A172 (cell line): ENCODE results near the gene GRK1. TPM values are rescaled to one million over a fixed set of nuclear protein-coding genes. Genes with fewer than 3 reads are reported as not detected.

Source experiments
- DNase-seq: peaks from one replicate; pipeline ENCODE4 v3.0.0-alpha.2; 2015; ENCODE audit warnings: low spot score
- total RNA-seq: library from RNA; depleted of rRNA; stranded (reverse); fragments of >200 nt; shearing (Covaris generic); gene quantifications from 2 replicates; pipeline ENCODE4 v1.2.3, GENCODE V29; 2014

The GRK1 gene
- total RNA-seq, 1 experiment from 2014 or later: not detected

GRCh38 chr13:113758651-113759524, 91.9 kb downstream of the GRK1 start, which contains the start of gene TMEM255B:
Gene TMEM255B, plus strand, starts transcription at chr13:113759226. Its CDS starts 44 bp downstream, at chr13:113759270.
- peak; percentile 41 for DNase-seq

DNA sequence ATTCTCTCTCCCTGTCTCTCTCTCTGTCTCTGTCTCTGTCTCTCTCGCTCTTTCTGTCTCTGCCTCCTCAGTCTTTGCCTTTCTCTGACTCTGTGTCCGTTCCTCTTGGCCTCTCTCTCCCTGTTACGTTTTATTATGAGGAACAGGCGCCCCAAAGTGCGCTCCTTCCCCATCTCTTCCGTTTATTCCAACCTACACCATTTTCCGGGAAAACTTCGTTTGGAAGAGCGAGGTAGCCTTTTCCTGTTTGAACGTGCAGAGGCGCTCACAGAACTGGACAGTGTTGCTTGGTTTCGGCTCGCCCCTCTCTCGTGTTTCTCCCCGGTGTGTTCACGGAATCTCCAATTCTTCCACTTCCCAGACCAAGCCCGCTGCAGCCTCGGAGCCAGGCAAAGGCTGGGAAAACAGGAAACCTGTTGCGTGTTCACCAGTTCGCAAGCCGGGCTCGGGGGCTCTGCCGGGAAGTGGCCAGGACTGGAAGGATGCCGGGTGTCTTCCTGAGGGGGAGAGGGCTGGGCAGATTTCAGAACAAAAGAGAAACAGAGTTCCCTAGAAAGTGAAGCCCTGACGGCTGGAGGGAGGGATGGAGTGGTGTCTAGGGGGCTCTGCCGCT, 92.6 kb downstream of the GRK1 start:
- DNase-seq: peak; percentile 10

DNA sequence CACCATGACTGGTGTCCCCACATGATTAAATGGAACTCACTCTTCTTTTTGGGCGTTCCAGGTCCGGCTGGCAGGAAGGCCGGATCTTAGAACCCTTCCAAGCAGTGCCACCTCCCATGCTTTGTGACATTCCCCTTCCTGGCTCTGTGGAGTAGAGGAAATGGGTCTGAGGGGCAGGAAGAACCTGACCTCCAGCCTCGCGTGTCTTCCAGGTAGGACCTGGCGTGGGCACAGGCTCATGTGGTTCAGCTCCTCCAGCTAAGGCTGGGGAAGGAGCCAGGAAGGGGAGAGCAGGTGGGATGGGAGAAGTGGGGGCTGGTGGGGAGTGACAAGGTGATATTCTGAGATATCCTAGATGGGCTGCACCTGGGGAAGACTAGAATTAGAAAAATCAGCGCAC, 94.1 kb downstream of the GRK1 start:
- DNase-seq: no peak

- DNase-seq: no peak
These were observed 95.1 kb downstream of the GRK1 start for GRCh38 chr13:113762075-113762474.

GRCh38 chr13:113762538-113762937, 95.5 kb downstream of the GRK1 start:
- no peak for DNase-seq

GRCh38 chr13:113763254-113763653, 96.2 kb downstream of the GRK1 start:
- DNase-seq: no peak

- no peak for DNase-seq
These were observed 97.2 kb downstream of the GRK1 start for GRCh38 chr13:113763961-113764792.

GRCh38 chr13:113764793-113765563, 98.0 kb downstream of the GRK1 start:
- DNase-seq: no peak

DNA sequence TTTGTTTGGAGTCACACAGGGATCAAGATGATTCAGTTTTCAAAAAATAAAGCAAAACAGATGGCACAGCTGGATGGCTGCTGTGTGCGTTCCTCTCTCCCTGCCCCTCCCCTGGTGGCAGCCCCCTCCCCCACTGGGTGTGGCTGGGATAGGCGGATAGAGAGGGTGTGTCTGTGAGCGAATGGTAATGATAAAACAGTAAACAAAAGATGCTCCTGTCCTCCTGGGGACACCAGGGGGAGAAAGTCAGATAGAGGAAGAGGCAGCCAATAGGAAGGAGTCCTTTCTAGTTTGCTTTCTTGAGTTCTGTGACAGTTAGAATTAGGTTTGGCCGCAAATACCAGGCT, 98.5 kb downstream of the GRK1 start:
- DNase-seq: no peak

- no peak for DNase-seq
These were observed 99.2 kb downstream of the GRK1 start for GRCh38 chr13:113766035-113766800.

DNA sequence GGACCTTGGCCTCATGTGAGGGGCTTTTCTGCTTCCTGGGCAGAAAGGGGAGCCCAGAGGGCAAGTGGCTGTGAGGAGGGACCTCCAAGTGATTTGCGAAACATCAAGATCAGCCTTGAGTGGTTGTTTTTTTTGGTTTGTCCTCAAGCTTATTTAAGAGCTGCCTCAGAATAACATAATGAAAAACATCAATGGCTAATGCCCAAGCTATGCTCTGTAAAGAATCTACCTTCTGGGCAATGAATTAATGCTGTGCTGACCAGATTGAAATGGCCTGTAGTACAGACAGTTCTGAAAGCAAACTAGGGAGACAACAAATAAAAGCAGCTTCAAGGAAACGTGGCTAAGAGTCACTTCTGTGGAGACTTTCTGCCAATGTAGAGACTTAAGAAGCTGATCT, 100.3 kb downstream of the GRK1 start:
- DNase-seq: no peak

DNA sequence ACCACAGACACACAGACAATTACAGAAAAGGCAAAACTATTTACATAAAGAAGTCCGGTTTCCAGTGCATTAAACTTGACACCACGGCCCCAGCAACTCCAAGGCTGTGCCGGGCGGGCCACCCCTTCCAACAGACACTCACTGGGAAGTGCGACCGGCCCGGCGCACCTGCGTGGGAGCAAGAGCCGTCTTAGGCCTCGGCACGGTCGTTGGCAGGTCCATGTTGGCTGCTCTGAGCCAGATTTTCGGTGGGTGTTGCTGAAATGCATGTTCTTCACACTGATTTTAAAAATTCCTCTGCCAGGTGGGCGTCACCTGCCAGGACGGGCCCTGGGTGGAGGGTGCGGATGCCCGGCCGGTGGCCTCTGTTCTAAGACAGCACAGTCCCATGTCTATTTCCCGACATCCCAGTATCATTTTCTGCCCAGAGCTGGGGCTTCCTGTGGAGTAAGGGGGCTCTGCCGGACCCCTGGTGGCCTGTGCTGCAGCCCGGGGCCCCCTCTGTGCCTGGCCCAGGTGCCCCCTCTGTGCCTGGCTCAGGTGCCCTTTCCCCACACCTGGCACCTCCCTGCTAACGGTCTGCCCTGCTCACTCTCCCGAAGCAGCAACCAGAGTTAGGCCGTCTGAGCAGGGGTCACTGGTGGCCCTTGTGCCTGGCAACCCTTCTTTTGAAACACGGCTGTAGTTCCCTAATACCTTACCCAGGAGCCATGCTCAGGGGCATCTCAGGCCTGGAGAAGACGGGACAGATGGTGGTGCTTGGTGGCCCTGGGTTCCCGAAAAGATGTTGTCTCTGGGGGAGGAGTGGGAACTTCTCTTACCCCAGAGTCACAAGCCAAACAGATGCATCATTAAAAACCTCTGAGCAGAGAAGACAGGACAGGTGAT, 101.2 kb downstream of the GRK1 start:
- DNase-seq: no peak

GRCh38 chr13:113769106-113769505, 102.1 kb downstream of the GRK1 start:
- DNase-seq: no peak

DNA sequence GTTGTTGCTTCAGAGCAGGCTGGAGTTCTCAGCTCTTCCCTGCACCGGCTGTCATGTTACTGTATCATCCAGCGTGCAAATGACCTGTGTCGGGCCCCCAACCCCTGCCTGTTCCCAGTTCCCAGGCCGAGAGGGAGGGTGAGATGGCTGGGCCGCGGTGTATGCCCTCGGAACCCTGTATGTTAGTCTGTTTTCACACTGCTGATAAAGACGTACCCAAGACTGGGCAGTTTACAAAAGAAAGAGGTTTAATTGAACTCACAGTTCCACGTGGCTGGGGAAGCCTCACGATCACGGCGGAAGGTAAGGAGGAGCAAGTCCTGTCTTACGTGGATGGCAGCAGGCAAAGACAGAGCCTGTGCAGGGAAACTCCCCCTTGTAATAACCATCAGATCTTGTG, 102.9 kb downstream of the GRK1 start:
- DNase-seq: no peak

DNA sequence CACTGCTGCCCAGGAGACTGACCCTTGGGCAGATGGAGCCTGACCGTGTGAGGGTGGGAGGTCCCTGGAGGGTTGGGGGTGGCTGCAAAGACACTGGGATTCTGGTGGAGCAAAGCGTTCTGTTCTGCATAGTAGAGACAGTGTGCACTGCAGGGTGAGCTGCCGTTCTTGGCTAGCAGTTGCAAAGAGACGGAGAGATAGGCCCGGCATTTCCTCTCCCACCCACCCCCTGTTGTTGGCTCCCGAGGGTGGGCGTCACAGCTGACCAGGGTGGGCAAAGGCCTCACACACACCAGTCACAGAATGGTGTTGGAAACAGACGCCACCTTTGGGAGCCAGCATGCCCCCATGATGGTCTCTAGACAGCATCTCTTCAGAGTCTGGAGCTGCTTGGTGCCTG, 103.4 kb downstream of the GRK1 start:
- no peak for DNase-seq

DNA sequence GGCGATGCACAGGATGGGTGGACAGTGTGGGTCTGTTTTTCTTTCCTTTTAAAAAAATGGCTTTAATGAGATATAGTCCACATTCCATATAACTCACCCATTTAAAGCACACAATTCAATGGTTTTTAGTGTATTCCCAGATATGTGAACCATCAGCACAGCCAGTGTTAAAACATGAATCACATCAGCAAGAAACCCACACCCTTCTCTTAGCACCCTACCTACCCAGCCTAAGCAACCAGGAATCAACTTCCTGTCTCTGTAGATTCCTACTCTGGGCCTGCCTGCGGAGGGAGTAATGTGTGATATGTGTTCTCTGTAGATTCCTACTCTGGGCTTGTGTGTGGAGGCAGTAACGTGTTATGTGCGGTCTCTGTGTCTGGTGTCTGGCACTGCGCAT, 103.9 kb downstream of the GRK1 start:
- DNase-seq: no peak

GRCh38 chr13:113771709-113772331, 104.8 kb downstream of the GRK1 start:
- DNase-seq: peak; percentile 44

- DNase-seq: peak; percentile 78
These were observed 107.4 kb downstream of the GRK1 start for GRCh38 chr13:113774177-113775107.
